H1 (cell line): Measurements from ENCODE around the gene FBXO34. TPM values are rescaled to one million over a fixed set of nuclear protein-coding genes. Genes with fewer than 3 reads are reported as not detected.

Experiments
- CTCF ChIA-PET: fragments of 300-600 bp; sonication (Branson Sonifier 250); formaldehyde crosslinking; loops from one replicate; lab custom pipeline; 2021; ENCODE audit not compliant: partially characterized antibody; lab: Charles Lee
- POLR2A ChIA-PET: fragments of 300-600 bp; sonication (Branson Sonifier 250); formaldehyde crosslinking; loops from one replicate; lab custom pipeline; 2021; ENCODE audit warnings: inconsistent platforms; ENCODE audit not compliant: partially characterized antibody; lab: Charles Lee
- DNase-seq, 2 experiments: peaks; one replicate each; pipeline versions ENCODE4 v3.0.0 to v3.0.0-alpha.2; 2010 to 2022; ENCODE audit warnings: low spot score in 2 of 2, low read depth in 1 of 2, mixed read lengths in 1 of 2
- FAIRE-seq: peaks from 2 replicates; lab custom pipeline; 2011; peaks lifted over from hg19 to GRCh38; lab: Jason Lieb, UNC
- H2AFZ ChIP-seq: 2 replicates; pipeline ENCODE4 v1.8.1; 2012; ENCODE audit warnings: low read length, inconsistent platforms
- H2AK5ac ChIP-seq: 2 replicates; pipeline ENCODE4 v1.6.1; 2013; ENCODE audit warnings: low read depth, low read length
- H2BK120ac ChIP-seq: replicated peaks from 2 replicates; pipeline ENCODE3; 2013; ENCODE audit warnings: low read depth, low read length, inconsistent platforms
- H2BK12ac ChIP-seq: 2 replicates; pipeline ENCODE4 v1.6.1; 2013; ENCODE audit warnings: low read depth, low read length
- H2BK15ac ChIP-seq: 2 replicates; pipeline ENCODE4 v1.6.1; 2013; ENCODE audit warnings: low read length
- H2BK20ac ChIP-seq: 2 replicates; pipeline ENCODE4 v1.6.1; 2013; ENCODE audit warnings: low read length
- H2BK5ac ChIP-seq: 2 replicates; pipeline ENCODE4 v1.6.1; 2013; ENCODE audit warnings: low read depth, low read length
- H3K14ac ChIP-seq: 2 replicates; pipeline ENCODE4 v1.6.1; 2013; ENCODE audit warnings: inconsistent platforms; ENCODE audit not compliant: insufficient read length
- H3K18ac ChIP-seq: 2 replicates; pipeline ENCODE4 v1.6.1; 2013; ENCODE audit warnings: low read length; ENCODE audit errors: extremely low read depth
- H3K23ac ChIP-seq: 2 replicates; pipeline ENCODE4 v1.6.1; 2013; ENCODE audit warnings: inconsistent platforms; ENCODE audit not compliant: insufficient read length
- H3K23me2 ChIP-seq: 2 replicates; pipeline ENCODE4 v1.6.1; 2013; ENCODE audit warnings: low read depth, low read length
- H3K27ac ChIP-seq: 2 replicates; pipeline ENCODE4 v1.6.1; 2011; ENCODE audit warnings: low read depth, low read length, inconsistent platforms
- H3K27me3 ChIP-seq, 4 experiments: replicated peaks in 1 of 4; 1 replicate in 1 of 4; 2 replicates in 3 of 4; pipeline versions ENCODE4 v1.6.1 to v1.8.1; 2011 to 2013; ENCODE audit warnings: low read length in 3 of 4, mild to moderate bottlenecking in 3 of 4, inconsistent platforms in 2 of 4, mixed read lengths in 2 of 4, moderate library complexity in 1 of 4; ENCODE audit not compliant: control insufficient read depth in 3 of 4, insufficient read depth in 3 of 4; ENCODE audit errors: extremely low read depth in 1 of 4
- H3K36me3 ChIP-seq, 4 experiments: 2 replicates each; pipeline versions ENCODE4 v1.6.1 to v1.8.1; 2011 to 2013; ENCODE audit warnings: mild to moderate bottlenecking in 4 of 4, low read length in 3 of 4, moderate library complexity in 2 of 4, control low read depth in 1 of 4, inconsistent platforms in 1 of 4; ENCODE audit not compliant: insufficient read depth in 4 of 4, control insufficient read depth in 2 of 4
- H3K4ac ChIP-seq: replicated peaks from 2 replicates; pipeline ENCODE3; 2013; ENCODE audit warnings: low read length, low read depth, mixed read lengths, inconsistent platforms; ENCODE audit not compliant: insufficient read length
- H3K4me1 ChIP-seq, 4 experiments: replicated peaks in 1 of 4; 1 replicate in 1 of 4; 2 replicates in 3 of 4; pipeline versions ENCODE4 v1.6.1 to v1.8.1; 2011 to 2013; ENCODE audit warnings: low read length in 3 of 4, inconsistent platforms in 2 of 4, mixed read lengths in 1 of 4; ENCODE audit not compliant: insufficient read depth in 4 of 4, control insufficient read depth in 3 of 4
- H3K4me2 ChIP-seq, 2 experiments: 2 replicates each; pipeline versions ENCODE4 v1.6.1 to v1.8.1; 2011 to 2013; ENCODE audit warnings: low read depth in 2 of 2, low read length in 2 of 2, control low read depth in 1 of 2, inconsistent platforms in 1 of 2, mild to moderate bottlenecking in 1 of 2; ENCODE audit not compliant: insufficient read depth in 1 of 2
- H3K4me3 ChIP-seq, 4 experiments: fragments of 200-600, 300-600 bp in 1 of 4; sonication (generic), shearing (Covaris generic), sonication (Bioruptor Twin) in 1 of 4; 2 replicates each; pipeline versions ENCODE4 v1.5.1 to v1.8.1; 2011 to 2016; ENCODE audit warnings: low read length in 4 of 4, low read depth in 3 of 4, control low read depth in 2 of 4, inconsistent platforms in 2 of 4, mild to moderate bottlenecking in 2 of 4, mixed read lengths in 1 of 4, moderate library complexity in 1 of 4; ENCODE audit not compliant: insufficient read depth in 2 of 4; ENCODE audit errors: extremely low read depth in 1 of 4
- H3K56ac ChIP-seq: replicated peaks from 2 replicates; pipeline ENCODE3; 2013; ENCODE audit warnings: low read depth, mild to moderate bottlenecking, mixed read lengths, low read length, inconsistent platforms; ENCODE audit not compliant: insufficient read length
- H3K79me1 ChIP-seq: 2 replicates; pipeline ENCODE4 v1.6.1; 2013; ENCODE audit warnings: low read depth, low read length, control low read depth
- H3K79me2 ChIP-seq, 2 experiments: 2 replicates each; pipeline versions ENCODE4 v1.6.1 to v1.8.1; 2012 to 2013; ENCODE audit warnings: low read length in 2 of 2, mild to moderate bottlenecking in 2 of 2, inconsistent platforms in 1 of 2; ENCODE audit not compliant: insufficient read depth in 2 of 2, control insufficient read depth in 1 of 2
- H3K9ac ChIP-seq, 4 experiments: replicated peaks in 1 of 4; 1 replicate in 1 of 4; 2 replicates in 3 of 4; pipeline versions ENCODE4 v1.6.1 to v1.8.1; 2011 to 2013; ENCODE audit warnings: low read depth in 3 of 4, low read length in 3 of 4, control low read depth in 2 of 4, mild to moderate bottlenecking in 2 of 4, moderate library complexity in 2 of 4, inconsistent platforms in 1 of 4; ENCODE audit errors: extremely low read depth in 1 of 4
- H3K9me3 ChIP-seq, 2 experiments: 2 replicates each; pipeline versions ENCODE4 v1.6.1 to v1.8.1; 2012 to 2013; ENCODE audit warnings: mild to moderate bottlenecking in 2 of 2, moderate library complexity in 2 of 2, control low read depth in 1 of 2, inconsistent platforms in 1 of 2, low read depth in 1 of 2, low read length in 1 of 2, mixed read lengths in 1 of 2; ENCODE audit not compliant: insufficient read depth in 2 of 2
- H4K20me1 ChIP-seq, 2 experiments: replicated peaks in 1 of 2; 2 replicates each; pipeline versions ENCODE3 to v1.8.1; 2011 to 2013; ENCODE audit warnings: inconsistent platforms in 2 of 2, low read length in 2 of 2, mild to moderate bottlenecking in 1 of 2; ENCODE audit not compliant: insufficient read depth in 2 of 2, control insufficient read depth in 1 of 2
- H4K5ac ChIP-seq: 2 replicates; pipeline ENCODE4 v1.6.1; 2013; ENCODE audit warnings: low read length, low read depth, mixed read lengths, inconsistent platforms; ENCODE audit not compliant: insufficient read length
- H4K8ac ChIP-seq: 2 replicates; pipeline ENCODE4 v1.8.0; 2013; ENCODE audit warnings: mild to moderate bottlenecking, moderate library complexity, low read length, inconsistent platforms; ENCODE audit not compliant: insufficient read depth; ENCODE audit errors: extremely low read depth
- H4K91ac ChIP-seq: replicated peaks from 2 replicates; pipeline ENCODE3; 2013; ENCODE audit warnings: low read length, mixed read lengths, inconsistent platforms; ENCODE audit not compliant: insufficient read length
- CTCF ChIP-seq, 3 experiments: IDR thresholded peaks; 1 replicate in 2 of 3; 2 replicates in 1 of 3; pipeline versions ENCODE4 v1.5.1 to v1.6.1; 2011; ENCODE audit warnings: low read length in 3 of 3, mild to moderate bottlenecking in 3 of 3, inconsistent platforms in 2 of 3, low read depth in 1 of 3, moderate library complexity in 1 of 3; ENCODE audit not compliant: insufficient read depth in 1 of 3; ENCODE audit errors: control extremely low read depth in 1 of 3
- EGR1 ChIP-seq: IDR thresholded peaks from 2 replicates; pipeline ENCODE4 v1.6.1; 2011; ENCODE audit warnings: low read depth, low read length, borderline replicate concordance
- WGBS, 2 experiments: shearing (Covaris generic) in 1 of 2; methylation state at CpG; one replicate each; pipeline versions ENCODE4 v1.1.6 to v1.1.7; 2013 to 2015; ENCODE audit warnings: low lambda C conversion rate in 2 of 2, mixed read lengths in 2 of 2, inconsistent platforms in 1 of 2, low coverage in 1 of 2, missing lambda C conversion rate in 1 of 2; ENCODE audit not compliant: insufficient replicate concordance in 2 of 2, insufficient coverage in 1 of 2, insufficient read length in 1 of 2; ENCODE audit errors: extremely low coverage in 1 of 2, missing lambda C conversion rate in 1 of 2; 5-methylcytosine and 5-hydroxymethylcytosine counted together
- polyA plus RNA-seq, 7 experiments: library from polyadenylated mRNA; depleted of rRNA in 3 of 7; stranded (reverse) in 5 of 7; unstranded in 2 of 7; fragments of >200 nt in 5 of 7; fragments of 200-250 nt in 2 of 7; gene quantifications; 1 replicate in 5 of 7; 2 replicates in 1 of 7; 4 replicates in 1 of 7; pipeline versions ENCODE4 v1.2.1 to v1.2.3, GENCODE V29; 2011 to 2013; ENCODE audit warnings: missing spikeins in 2 of 7, mixed read lengths in 2 of 7
- total RNA-seq: library from RNA; stranded (reverse); fragmentation: NEBNext Ultra II Directional; extraction: Animal tissue kit (Norgen Biotek cat#: 25700); gene quantifications from 2 replicates; pipeline ENCODE4 v1.2.1, GENCODE V29; 2021

Gene FBXO34
- total and polyA plus RNA-seq, 2 of the 8 experiments (the other 6 are each of a cell fraction or from before 2014, with no cell fraction given) = 7.0 to 14.4 TPM

- no peak overlapping the region for H2BK20ac ChIP-seq
- no peak overlapping the region for H3K27ac ChIP-seq
- no peak overlapping the region for H3K56ac ChIP-seq
- H2AK5ac ChIP-seq = no peak overlapping the region
- no peak overlapping the region for H3K18ac ChIP-seq
- H4K20me1 ChIP-seq = no peaks in the 10 kb centered on the region
- H3K79me2 ChIP-seq = no peaks in the 10 kb centered on the region
- H3K4me2 ChIP-seq = no peak overlapping the region
- H2AFZ ChIP-seq = no peak overlapping the region
- no peak overlapping the region for H3K9ac ChIP-seq
- H3K4me1 ChIP-seq = no peaks in the 10 kb centered on the region
- no peak overlapping the region for H3K4ac ChIP-seq
- no peak overlapping the region for H4K91ac ChIP-seq
- FAIRE-seq (no peak), DNase-seq (no peak)
- POLR2A ChIA-PET = no interaction called here
- H4K8ac ChIP-seq = no peak overlapping the region
- TF ChIP-seq CTCF (IDR thresholded peaks at IDR 0.05; ENCODE audit: control extremely low read depth in 1 of 3, insufficient read depth in 1 of 3, low read depth in 1 of 3, low read length in 3 of 3) = no peak
- TF ChIP-seq EGR1 = no peak
- TF ChIP-seq, all 59 proteins: peak for 0
- H2BK120ac ChIP-seq = no peak overlapping the region
- no peaks in the 10 kb centered on the region for H3K27me3 ChIP-seq
- no peak overlapping the region for H4K5ac ChIP-seq
- no peaks in the 10 kb centered on the region for H3K36me3 ChIP-seq
- H2BK15ac ChIP-seq = no peak overlapping the region
- no peak overlapping the region for H3K23ac ChIP-seq
- CTCF ChIA-PET = interaction anchor here (1.0 to 1.3 kb wide), 2 partner anchors 21 to 40 kb away, joined by 3 read pairs; no protein-coding TSS in a partner anchor
- H3K4me3 ChIP-seq = no peak overlapping the region
- H3K79me1 ChIP-seq = no peaks in the 10 kb centered on the region
- H3K9me3 ChIP-seq = no peaks in the 10 kb centered on the region
- no peak overlapping the region for H2BK12ac ChIP-seq
- 86% methylated on average over 5 of the region's 5 CpGs; no CpG with 5 or more reads in 1 of the 2 experiments for WGBS, 2 experiments
- H3K23me2 ChIP-seq = no peaks in the 10 kb centered on the region; the same call in 1 of the 2 replicates
- H3K14ac ChIP-seq = no peak overlapping the region
- H2BK5ac ChIP-seq = no peak overlapping the region
These were observed 17.9 kb upstream of the FBXO34 start for GRCh38 chr14:55253276-55253675.
